Ishikawa (cell line): Measurements from ENCODE around the gene THSD7A.
A peak's percentile ranks its signal among the peaks of the same experiment; 100 is the strongest.

Experiments used
- CEBPB ChIP-seq: IDR thresholded peaks from 2 replicates; pipeline ENCODE4 v1.6.1; 2012
- CREB1 ChIP-seq: IDR thresholded peaks from 2 replicates; pipeline ENCODE4 v1.6.1; 2012; ENCODE audit warnings: low read depth
- EGR1 ChIP-seq: IDR thresholded peaks from 2 replicates; pipeline ENCODE4 v1.6.1; 2012
- EP300 ChIP-seq: IDR thresholded peaks from 2 replicates; pipeline ENCODE4 v1.6.1; 2012; ENCODE audit warnings: borderline replicate concordance
- FOXM1 ChIP-seq: IDR thresholded peaks from 2 replicates; pipeline ENCODE4 v1.6.1; 2012; ENCODE audit warnings: low read depth, borderline replicate concordance
- NFIC ChIP-seq: IDR thresholded peaks from 2 replicates; pipeline ENCODE4 v1.6.1; 2012
- RAD21 ChIP-seq: IDR thresholded peaks from 2 replicates; pipeline ENCODE4 v1.6.1; 2012; ENCODE audit warnings: low read depth
- TAF1 ChIP-seq: IDR thresholded peaks from 2 replicates; pipeline ENCODE4 v1.6.1; 2012; ENCODE audit warnings: low read depth, mild to moderate bottlenecking
- TCF12 ChIP-seq: IDR thresholded peaks from 2 replicates; pipeline ENCODE4 v1.6.1; 2012; ENCODE audit warnings: low read depth
- TEAD4 ChIP-seq: IDR thresholded peaks from 2 replicates; pipeline ENCODE4 v1.6.1; 2012
- YY1 ChIP-seq: IDR thresholded peaks from 2 replicates; pipeline ENCODE4 v1.6.1; 2012; ENCODE audit warnings: low read depth
- ZBTB7A ChIP-seq: IDR thresholded peaks from 2 replicates; pipeline ENCODE4 v1.6.1; 2012; ENCODE audit warnings: low read depth
- TF ChIP-seq, protein P1 (sequence below): IDR thresholded peaks from 2 replicates; pipeline ENCODE4 v1.6.1; 2012
- TF ChIP-seq, protein P2 (sequence below): IDR thresholded peaks from 2 replicates; pipeline ENCODE4 v1.6.1; 2012
- TF ChIP-seq, protein P3 (sequence below): IDR thresholded peaks from 2 replicates; pipeline ENCODE4 v1.6.1; 2012; ENCODE audit warnings: low read depth, mild to moderate bottlenecking

Gene THSD7A

DNA sequence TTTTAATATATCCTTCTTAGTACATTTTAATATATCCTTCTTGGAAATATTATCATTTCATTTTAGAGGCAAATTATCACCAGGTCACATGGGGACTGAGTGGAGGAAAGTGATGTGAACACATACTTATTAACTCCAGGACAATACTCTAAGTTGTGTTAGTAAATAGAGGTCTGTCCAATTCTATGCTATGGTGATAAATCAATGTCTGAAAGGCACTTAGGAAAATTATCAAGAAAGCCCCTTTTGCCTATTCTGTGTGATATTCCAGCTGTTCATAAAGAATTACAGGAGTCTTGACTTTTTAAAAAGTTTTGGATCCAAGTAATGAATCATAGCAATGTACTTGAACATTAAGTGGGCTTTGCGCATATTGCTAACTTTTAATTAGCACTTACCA lies 88.5 kb downstream of the THSD7A start:
- no peak for TF ChIP-seq NFIC
- TF ChIP-seq EP300: no peak
- TF ChIP-seq TAF1: no peak
- no peak for TF ChIP-seq ZBTB7A
- no peak for TF ChIP-seq CREB1
- no peak for TF ChIP-seq YY1

DNA sequence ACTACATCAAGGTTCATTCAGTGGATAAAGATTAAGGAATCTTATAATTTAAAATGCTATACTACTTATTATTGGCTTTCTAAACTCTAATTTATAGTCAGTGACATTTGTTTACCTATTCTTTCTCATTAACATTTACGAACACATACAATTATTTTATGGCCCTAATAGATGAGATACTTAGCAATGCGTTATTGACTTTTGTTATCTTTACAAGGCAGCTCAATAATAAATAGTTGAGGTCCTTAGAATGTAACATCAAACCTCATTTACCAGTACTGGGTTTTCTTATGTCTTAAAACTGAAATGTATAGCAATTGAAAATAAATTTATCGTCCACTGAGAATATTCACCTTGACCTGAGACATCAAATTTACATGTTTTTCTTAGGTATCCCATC lies 89.0 kb downstream of the THSD7A start:
- no peak for TF ChIP-seq CEBPB
- no peak for TF ChIP-seq NFIC
- no peak for TF ChIP-seq ZBTB7A
- TF ChIP-seq RAD21: no peak
- TF ChIP-seq EGR1: no peak
- no peak for TF ChIP-seq TAF1
- TF ChIP-seq EP300: no peak

DNA sequence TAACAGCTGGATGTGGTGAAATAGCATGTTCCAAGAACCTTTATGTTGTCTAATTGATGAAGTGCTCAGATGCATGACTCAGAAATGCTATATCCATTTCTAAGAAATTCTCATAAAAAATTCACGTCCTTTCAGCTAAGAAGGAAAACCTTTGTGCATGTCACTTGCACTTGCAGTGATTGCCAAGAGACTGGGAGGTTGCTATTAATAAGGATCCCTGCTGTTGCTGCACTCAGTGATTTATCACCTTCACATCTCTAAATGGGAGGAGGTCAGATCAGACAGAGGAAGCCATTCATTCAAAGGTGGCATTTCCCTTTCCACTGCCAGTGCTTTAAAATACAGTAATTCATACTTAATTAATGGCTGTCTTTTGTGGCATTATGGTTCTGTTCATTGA lies 89.5 kb downstream of the THSD7A start:
- no peak for TF ChIP-seq EGR1
- TF ChIP-seq TAF1: no peak
- peak; percentile 97 for TF ChIP-seq EP300
- 0 out of 2 replicates have a peak, but pooled peaks have one; percentile 25 for TF ChIP-seq YY1
- TF ChIP-seq RAD21: no peak
- peak; percentile 97 for TF ChIP-seq TCF12
- TF ChIP-seq NFIC: peak; percentile 96
- peak; percentile 93 for TF ChIP-seq TEAD4
- peak; percentile 53 for TF ChIP-seq CEBPB
- no peak for TF ChIP-seq ZBTB7A
- TF ChIP-seq, protein P1, sequence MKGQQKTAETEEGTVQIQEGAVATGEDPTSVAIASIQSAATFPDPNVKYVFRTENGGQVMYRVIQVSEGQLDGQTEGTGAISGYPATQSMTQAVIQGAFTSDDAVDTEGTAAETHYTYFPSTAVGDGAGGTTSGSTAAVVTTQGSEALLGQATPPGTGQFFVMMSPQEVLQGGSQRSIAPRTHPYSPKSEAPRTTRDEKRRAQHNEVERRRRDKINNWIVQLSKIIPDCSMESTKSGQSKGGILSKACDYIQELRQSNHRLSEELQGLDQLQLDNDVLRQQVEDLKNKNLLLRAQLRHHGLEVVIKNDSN: peak; percentile 20; the same call in 1 of the 2 replicates
- TF ChIP-seq FOXM1: peak; percentile 93
- TF ChIP-seq, protein P2, sequence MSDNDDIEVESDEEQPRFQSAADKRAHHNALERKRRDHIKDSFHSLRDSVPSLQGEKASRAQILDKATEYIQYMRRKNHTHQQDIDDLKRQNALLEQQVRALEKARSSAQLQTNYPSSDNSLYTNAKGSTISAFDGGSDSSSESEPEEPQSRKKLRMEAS: peak; percentile 46; the same call in 1 of the 2 replicates
- TF ChIP-seq CREB1: no peak
- TF ChIP-seq, protein P3, sequence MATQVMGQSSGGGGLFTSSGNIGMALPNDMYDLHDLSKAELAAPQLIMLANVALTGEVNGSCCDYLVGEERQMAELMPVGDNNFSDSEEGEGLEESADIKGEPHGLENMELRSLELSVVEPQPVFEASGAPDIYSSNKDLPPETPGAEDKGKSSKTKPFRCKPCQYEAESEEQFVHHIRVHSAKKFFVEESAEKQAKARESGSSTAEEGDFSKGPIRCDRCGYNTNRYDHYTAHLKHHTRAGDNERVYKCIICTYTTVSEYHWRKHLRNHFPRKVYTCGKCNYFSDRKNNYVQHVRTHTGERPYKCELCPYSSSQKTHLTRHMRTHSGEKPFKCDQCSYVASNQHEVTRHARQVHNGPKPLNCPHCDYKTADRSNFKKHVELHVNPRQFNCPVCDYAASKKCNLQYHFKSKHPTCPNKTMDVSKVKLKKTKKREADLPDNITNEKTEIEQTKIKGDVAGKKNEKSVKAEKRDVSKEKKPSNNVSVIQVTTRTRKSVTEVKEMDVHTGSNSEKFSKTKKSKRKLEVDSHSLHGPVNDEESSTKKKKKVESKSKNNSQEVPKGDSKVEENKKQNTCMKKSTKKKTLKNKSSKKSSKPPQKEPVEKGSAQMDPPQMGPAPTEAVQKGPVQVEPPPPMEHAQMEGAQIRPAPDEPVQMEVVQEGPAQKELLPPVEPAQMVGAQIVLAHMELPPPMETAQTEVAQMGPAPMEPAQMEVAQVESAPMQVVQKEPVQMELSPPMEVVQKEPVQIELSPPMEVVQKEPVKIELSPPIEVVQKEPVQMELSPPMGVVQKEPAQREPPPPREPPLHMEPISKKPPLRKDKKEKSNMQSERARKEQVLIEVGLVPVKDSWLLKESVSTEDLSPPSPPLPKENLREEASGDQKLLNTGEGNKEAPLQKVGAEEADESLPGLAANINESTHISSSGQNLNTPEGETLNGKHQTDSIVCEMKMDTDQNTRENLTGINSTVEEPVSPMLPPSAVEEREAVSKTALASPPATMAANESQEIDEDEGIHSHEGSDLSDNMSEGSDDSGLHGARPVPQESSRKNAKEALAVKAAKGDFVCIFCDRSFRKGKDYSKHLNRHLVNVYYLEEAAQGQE: no peak

DNA sequence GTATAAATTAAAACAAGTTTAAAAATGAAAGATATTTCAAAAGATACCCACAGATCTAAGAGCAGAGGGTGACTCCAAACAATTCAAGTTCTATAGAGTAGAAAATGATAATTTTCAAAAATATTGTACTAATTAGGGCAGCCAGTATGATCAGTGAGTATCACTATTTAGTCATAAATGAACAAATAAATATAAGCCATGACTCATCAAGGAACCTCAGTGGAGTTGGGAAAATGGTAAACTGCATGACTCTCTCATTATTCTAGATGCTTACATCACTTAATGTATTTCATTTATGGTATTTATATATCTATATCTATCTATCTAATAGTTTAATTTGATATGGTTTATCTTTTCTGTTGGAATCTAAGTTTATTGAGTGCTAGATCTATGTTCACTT lies 94.3 kb downstream of the THSD7A start:
- TF ChIP-seq YY1 (no peak), TCF12 (no peak), CREB1 (no peak), TEAD4 (no peak), FOXM1 (no peak), ZBTB7A (no peak), TAF1 (no peak), EGR1 (no peak), CEBPB (no peak), NFIC (no peak), EP300 (no peak), RAD21 (no peak)
- TF ChIP-seq, protein P3: no peak
- TF ChIP-seq, protein P2: no peak
- TF ChIP-seq, protein P1: no peak

DNA sequence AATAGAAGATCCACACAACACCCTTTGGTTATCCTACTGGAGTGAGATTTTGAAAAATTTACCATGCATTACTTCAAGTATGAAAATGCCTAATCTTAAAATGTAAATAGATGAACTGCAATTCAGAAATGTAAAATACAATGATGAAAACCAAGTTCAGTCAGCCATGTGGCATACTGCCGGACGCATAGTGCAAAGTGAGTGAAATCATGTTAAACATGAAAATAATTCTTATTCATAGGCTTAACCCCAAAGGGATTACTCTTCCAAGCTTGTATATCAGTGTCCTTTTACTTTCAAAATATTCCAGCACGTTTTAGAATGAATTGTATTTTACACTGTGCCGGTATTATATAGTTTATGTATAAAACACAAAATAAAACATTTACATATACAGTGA lies 99.8 kb downstream of the THSD7A start:
- TF ChIP-seq YY1: no peak
- TF ChIP-seq CREB1: no peak
- no peak for TF ChIP-seq TEAD4
- TF ChIP-seq FOXM1: no peak
- TF ChIP-seq, protein P1: no peak
- TF ChIP-seq TAF1: no peak
- no peak for TF ChIP-seq CEBPB
- TF ChIP-seq ZBTB7A: no peak
- TF ChIP-seq, protein P3: no peak
- no peak for TF ChIP-seq EP300
- TF ChIP-seq NFIC: no peak
- TF ChIP-seq, protein P2: no peak
- TF ChIP-seq TCF12: no peak
- TF ChIP-seq EGR1: no peak
- TF ChIP-seq RAD21: no peak
